ENCODE measurements around the gene ASXL2. TPM values are rescaled to one million over a fixed set of nuclear protein-coding genes. Genes with fewer than 3 reads are reported as not detected.

Gene ASXL2
- polyA plus RNA-seq, 2 donors, result 1.9 to 2.7 TPM

DNA sequence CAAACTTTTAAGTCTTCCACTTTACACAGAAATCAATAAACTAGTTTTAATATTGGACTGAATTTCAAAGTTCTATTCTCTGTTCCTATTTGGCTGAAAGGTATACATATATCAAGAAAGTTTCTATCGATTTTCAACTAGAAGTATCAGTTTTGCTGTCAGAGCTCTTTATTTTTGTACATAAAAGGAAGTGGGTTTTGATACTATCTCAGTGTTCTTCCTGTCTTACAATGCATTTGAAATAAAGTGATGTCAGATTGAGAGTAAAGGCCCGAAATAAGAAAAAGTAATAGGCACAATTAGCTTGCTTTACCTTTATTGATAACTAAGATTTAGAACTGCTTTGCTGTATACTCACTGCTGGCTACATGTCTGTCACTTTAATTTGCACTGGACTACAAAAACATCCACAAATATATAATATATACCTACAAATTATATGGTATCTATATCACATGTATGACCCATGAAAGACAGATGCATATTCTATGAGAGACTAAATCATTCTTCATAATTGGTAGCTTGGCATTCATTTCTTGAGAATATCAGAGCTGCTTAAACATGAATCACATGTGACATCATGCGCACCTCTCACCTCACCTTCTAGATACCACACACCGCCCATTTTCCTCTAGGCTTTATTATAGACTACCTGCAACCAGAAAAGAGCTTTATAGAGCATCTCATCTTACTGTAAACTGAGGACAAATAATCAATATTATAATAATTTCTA is 83.6 kb downstream of the ASXL2 start:
- H3K27me3 ChIP-seq (ENCODE audit: control insufficient read depth in 1 of 2, insufficient read depth in 2 of 2, low read length in 2 of 2), result no peaks in the 10 kb centered on the region
- H3K27ac ChIP-seq (ENCODE audit: low read depth in 2 of 2, low read length in 1 of 2), result no peak overlapping the region
- peaks cover 0 to 8% of the 10 kb centered on the region in 2 donors for H3K36me3 ChIP-seq (ENCODE audit: control insufficient read depth in 2 of 2, insufficient read depth in 2 of 2, low read length in 1 of 2)
- no peaks in the 10 kb centered on the region for H3K4me1 ChIP-seq (ENCODE audit: control insufficient read depth in 2 of 2, insufficient read depth in 2 of 2, low read length in 1 of 2)
- no peaks in the 10 kb centered on the region for H3K9me3 ChIP-seq (ENCODE audit: control insufficient read depth in 2 of 2, insufficient read depth in 1 of 2, low read depth in 1 of 2, low read length in 1 of 2)
- H3K4me3 ChIP-seq (ENCODE audit: low read depth in 1 of 2, low read length in 2 of 2), result no peak overlapping the region
- WGBS, 2 donors, result 78 to 79% methylated on average over 4 of the region's 4 CpGs

DNA sequence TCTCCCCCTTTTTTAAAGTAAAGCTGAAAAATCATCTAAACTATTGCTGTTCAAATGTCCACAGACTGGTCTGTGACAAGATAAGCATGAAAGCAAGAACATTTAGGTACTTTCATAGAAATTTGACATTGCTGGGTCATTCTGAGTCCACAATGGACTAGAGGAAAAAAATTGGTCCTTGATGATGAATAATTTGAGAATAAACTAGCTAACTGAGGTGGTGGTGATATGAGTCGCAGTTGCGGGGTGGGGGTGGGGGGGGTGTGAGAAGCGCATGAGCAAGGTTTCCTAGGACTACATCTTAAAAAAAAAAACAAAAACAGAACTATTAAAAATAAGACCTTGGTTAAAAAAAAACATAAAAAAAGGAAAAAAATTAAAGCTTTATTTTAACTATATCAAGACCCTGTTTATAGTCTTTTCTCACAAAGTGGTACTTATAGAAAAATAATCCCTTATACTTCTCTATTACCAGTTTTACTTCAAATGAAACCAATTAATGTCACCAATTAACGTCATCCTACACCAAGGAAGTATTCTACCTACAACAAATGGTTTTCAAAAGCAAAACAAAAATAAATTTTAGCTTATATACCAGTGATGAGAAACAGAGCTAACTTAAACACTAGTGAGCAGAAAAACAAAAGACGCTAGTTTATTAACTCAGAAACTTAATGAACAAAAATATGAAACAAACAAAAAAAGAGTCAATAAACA is 88.1 kb downstream of the ASXL2 start:
- no peaks in the 10 kb centered on the region for H3K9me3 ChIP-seq (ENCODE audit: control insufficient read depth in 2 of 2, insufficient read depth in 1 of 2, low read depth in 1 of 2, low read length in 1 of 2)
- no peak overlapping the region for H3K4me3 ChIP-seq (ENCODE audit: low read depth in 1 of 2, low read length in 2 of 2)
- peaks cover 0 to 3% of the 10 kb centered on the region in 2 donors for H3K36me3 ChIP-seq (ENCODE audit: control insufficient read depth in 2 of 2, insufficient read depth in 2 of 2, low read length in 1 of 2)
- H3K27ac ChIP-seq (ENCODE audit: low read depth in 2 of 2, low read length in 1 of 2), result no peak overlapping the region
- H3K27me3 ChIP-seq (ENCODE audit: control insufficient read depth in 1 of 2, insufficient read depth in 2 of 2, low read length in 2 of 2), result no peaks in the 10 kb centered on the region
- no peaks in the 10 kb centered on the region for H3K4me1 ChIP-seq (ENCODE audit: control insufficient read depth in 2 of 2, insufficient read depth in 2 of 2, low read length in 1 of 2)
- 89 to 90% methylated on average over 5 of the region's 5 CpGs for WGBS, 2 donors

DNA sequence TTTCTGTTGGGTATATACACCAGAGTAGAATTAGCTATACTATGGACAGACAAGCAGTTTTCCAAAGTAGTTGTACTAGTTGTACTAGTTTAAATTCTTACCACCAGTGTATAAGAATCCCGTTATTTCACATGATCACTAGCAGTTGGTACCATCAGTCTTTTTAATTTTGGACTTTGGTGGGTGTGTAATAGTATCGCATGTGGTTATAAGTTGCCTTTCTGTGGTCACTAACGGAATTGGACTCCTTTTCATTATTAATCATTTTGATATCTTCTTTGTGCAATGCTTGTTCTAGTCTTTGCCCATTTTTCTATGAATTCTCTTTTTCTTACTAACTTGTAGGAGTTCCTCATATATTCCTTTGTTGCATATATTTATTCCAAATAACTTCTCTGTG is 89.8 kb downstream of the ASXL2 start:
- 82 to 88% methylated on average over 3 of the region's 3 CpGs for WGBS, 2 donors
- no peak overlapping the region for H3K27ac ChIP-seq (ENCODE audit: low read depth in 2 of 2, low read length in 1 of 2)
- H3K27me3 ChIP-seq (ENCODE audit: control insufficient read depth in 1 of 2, insufficient read depth in 2 of 2, low read length in 2 of 2), result no peaks in the 10 kb centered on the region
- H3K36me3 ChIP-seq (ENCODE audit: control insufficient read depth in 2 of 2, insufficient read depth in 2 of 2, low read length in 1 of 2), result peaks cover 0 to 3% of the 10 kb centered on the region in 2 donors
- no peak overlapping the region for H3K4me3 ChIP-seq (ENCODE audit: low read depth in 1 of 2, low read length in 2 of 2)
- no peaks in the 10 kb centered on the region for H3K9me3 ChIP-seq (ENCODE audit: control insufficient read depth in 2 of 2, insufficient read depth in 1 of 2, low read depth in 1 of 2, low read length in 1 of 2)
- H3K4me1 ChIP-seq (ENCODE audit: control insufficient read depth in 2 of 2, insufficient read depth in 2 of 2, low read length in 1 of 2), result no peaks in the 10 kb centered on the region

GRCh38 chr2:25787020-25787419 is 91.3 kb downstream of the ASXL2 start:
- Histone ChIP-seq H3K27ac (ENCODE audit: low read depth in 2 of 2, low read length in 1 of 2) (no peak overlapping the region), H3K4me3 (ENCODE audit: low read depth in 1 of 2, low read length in 2 of 2) (no peak overlapping the region), H3K9me3 (ENCODE audit: control insufficient read depth in 2 of 2, insufficient read depth in 1 of 2, low read depth in 1 of 2, low read length in 1 of 2) (no peaks in the 10 kb centered on the region), H3K36me3 (ENCODE audit: control insufficient read depth in 2 of 2, insufficient read depth in 2 of 2, low read length in 1 of 2) (peaks cover 0 to 3% of the 10 kb centered on the region in 2 donors), H3K27me3 (ENCODE audit: control insufficient read depth in 1 of 2, insufficient read depth in 2 of 2, low read length in 2 of 2) (no peaks in the 10 kb centered on the region), H3K4me1 (ENCODE audit: control insufficient read depth in 2 of 2, insufficient read depth in 2 of 2, low read length in 1 of 2) (no peaks in the 10 kb centered on the region)
- 82 to 90% methylated on average over 2 of the region's 2 CpGs for WGBS, 2 donors

DNA sequence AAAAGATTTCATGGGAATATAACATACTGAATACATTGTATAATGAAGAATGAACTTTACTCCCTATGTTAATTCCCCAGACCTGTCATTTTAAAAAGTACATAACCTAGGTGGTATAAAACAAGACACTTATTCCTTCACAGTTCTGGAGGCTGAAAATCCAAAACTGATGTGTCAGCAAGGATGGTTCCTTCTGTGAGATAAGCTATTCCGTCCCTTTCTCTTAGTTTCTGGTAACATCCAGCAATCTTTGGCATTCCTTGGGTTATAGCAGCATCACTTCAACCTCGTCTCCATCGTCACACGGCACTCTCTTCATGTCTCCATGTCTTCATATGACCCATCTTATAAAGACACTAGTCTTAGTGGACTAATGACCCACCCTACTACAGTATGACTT is 93.9 kb downstream of the ASXL2 start:
- no peak overlapping the region for H3K27ac ChIP-seq (ENCODE audit: low read depth in 2 of 2, low read length in 1 of 2)
- 96 to 98% methylated on average over 4 of the region's 4 CpGs for WGBS, 2 donors
- H3K36me3 ChIP-seq (ENCODE audit: control insufficient read depth in 2 of 2, insufficient read depth in 2 of 2, low read length in 1 of 2), result peaks cover 0 to 3% of the 10 kb centered on the region in 2 donors
- H3K4me1 ChIP-seq (ENCODE audit: control insufficient read depth in 2 of 2, insufficient read depth in 2 of 2, low read length in 1 of 2), result no peaks in the 10 kb centered on the region
- no peak overlapping the region for H3K4me3 ChIP-seq (ENCODE audit: low read depth in 1 of 2, low read length in 2 of 2)
- H3K9me3 ChIP-seq (ENCODE audit: control insufficient read depth in 2 of 2, insufficient read depth in 1 of 2, low read depth in 1 of 2, low read length in 1 of 2), result no peaks in the 10 kb centered on the region
- no peaks in the 10 kb centered on the region for H3K27me3 ChIP-seq (ENCODE audit: control insufficient read depth in 1 of 2, insufficient read depth in 2 of 2, low read length in 2 of 2)

DNA sequence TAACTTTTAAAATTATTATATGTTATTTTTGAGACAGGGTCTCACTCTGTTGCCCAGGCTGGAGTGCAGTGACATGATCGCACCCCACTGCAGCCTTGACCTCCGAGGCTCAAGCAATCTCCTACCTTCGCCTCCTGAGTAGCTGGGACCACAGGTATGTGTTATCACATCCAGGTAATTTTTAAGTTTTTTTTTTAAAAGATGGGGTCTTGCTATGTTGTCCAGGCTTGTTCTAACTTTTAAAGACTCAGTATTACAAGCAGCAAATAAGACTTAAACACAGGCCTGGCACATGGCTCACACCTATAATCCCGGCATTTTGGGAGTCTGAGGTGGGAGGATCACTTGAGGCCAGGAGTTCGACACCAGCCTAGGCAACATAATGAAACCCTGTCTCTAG is 101.2 kb downstream of the ASXL2 start:
- Histone ChIP-seq H3K9me3 (ENCODE audit: control insufficient read depth in 2 of 2, insufficient read depth in 1 of 2, low read depth in 1 of 2, low read length in 1 of 2) (no peaks in the 10 kb centered on the region), H3K27me3 (ENCODE audit: control insufficient read depth in 1 of 2, insufficient read depth in 2 of 2, low read length in 2 of 2) (no peaks in the 10 kb centered on the region), H3K4me3 (ENCODE audit: low read depth in 1 of 2, low read length in 2 of 2) (no peak overlapping the region), H3K4me1 (ENCODE audit: control insufficient read depth in 2 of 2, insufficient read depth in 2 of 2, low read length in 1 of 2) (no peaks in the 10 kb centered on the region), H3K27ac (ENCODE audit: low read depth in 2 of 2, low read length in 1 of 2) (no peak overlapping the region), H3K36me3 (ENCODE audit: control insufficient read depth in 2 of 2, insufficient read depth in 2 of 2, low read length in 1 of 2) (no peaks in the 10 kb centered on the region)
- 97 to 100% methylated on average over 5 of the region's 5 CpGs for WGBS, 2 donors

- H3K27me3 ChIP-seq (ENCODE audit: control insufficient read depth in 1 of 2, insufficient read depth in 2 of 2, low read length in 2 of 2), result no peaks in the 10 kb centered on the region
- H3K27ac ChIP-seq (ENCODE audit: low read depth in 2 of 2, low read length in 1 of 2), result no peak overlapping the region
- no peaks in the 10 kb centered on the region for H3K4me1 ChIP-seq (ENCODE audit: control insufficient read depth in 2 of 2, insufficient read depth in 2 of 2, low read length in 1 of 2)
- H3K9me3 ChIP-seq (ENCODE audit: control insufficient read depth in 2 of 2, insufficient read depth in 1 of 2, low read depth in 1 of 2, low read length in 1 of 2), result no peaks in the 10 kb centered on the region
- peaks cover 0 to 2% of the 10 kb centered on the region in 2 donors for H3K36me3 ChIP-seq (ENCODE audit: control insufficient read depth in 2 of 2, insufficient read depth in 2 of 2, low read length in 1 of 2)
- no peak overlapping the region for H3K4me3 ChIP-seq (ENCODE audit: low read depth in 1 of 2, low read length in 2 of 2)
- WGBS, 2 donors, result 95 to 98% methylated on average over 4 of the region's 4 CpGs
Measured at GRCh38 chr2:25772078-25772477, 106.2 kb downstream of the ASXL2 start.

- no peaks in the 10 kb centered on the region for H3K36me3 ChIP-seq (ENCODE audit: control insufficient read depth in 2 of 2, insufficient read depth in 2 of 2, low read length in 1 of 2)
Measured at GRCh38 chr2:25763575-25763974, 114.7 kb downstream of the ASXL2 start.

DNA sequence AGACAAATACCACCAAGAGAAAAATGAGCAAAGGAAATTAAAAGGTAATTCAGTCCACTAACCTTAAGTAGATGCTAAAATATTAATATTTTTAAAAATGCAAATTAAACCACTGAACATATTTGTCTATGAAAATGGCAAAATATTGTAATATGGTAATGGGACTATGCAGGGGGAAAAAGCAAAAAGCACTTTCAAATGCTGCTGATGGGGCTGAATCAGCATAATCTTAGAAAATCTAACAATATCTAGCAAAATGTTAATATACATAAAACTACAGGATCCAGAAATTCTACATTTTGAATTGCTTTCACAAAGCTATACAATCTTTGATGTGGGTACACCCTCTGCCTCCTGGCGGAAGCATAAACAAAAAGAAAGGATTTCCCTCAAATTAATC is 118.0 kb downstream of the ASXL2 start:
- no peak overlapping the region for H3K4me3 ChIP-seq (ENCODE audit: low read depth in 1 of 2, low read length in 2 of 2)
- H3K36me3 ChIP-seq (ENCODE audit: control insufficient read depth in 2 of 2, insufficient read depth in 2 of 2, low read length in 1 of 2), result no peaks in the 10 kb centered on the region
- no peaks in the 10 kb centered on the region for H3K27me3 ChIP-seq (ENCODE audit: control insufficient read depth in 1 of 2, insufficient read depth in 2 of 2, low read length in 2 of 2)
- no peaks in the 10 kb centered on the region for H3K9me3 ChIP-seq (ENCODE audit: control insufficient read depth in 2 of 2, insufficient read depth in 1 of 2, low read depth in 1 of 2, low read length in 1 of 2)
- H3K4me1 ChIP-seq (ENCODE audit: control insufficient read depth in 2 of 2, insufficient read depth in 2 of 2, low read length in 1 of 2), result no peaks in the 10 kb centered on the region
- no peak overlapping the region for H3K27ac ChIP-seq (ENCODE audit: low read depth in 2 of 2, low read length in 1 of 2)
- WGBS, 2 donors, result 84 to 92% methylated on average over 1 of the region's 1 CpG

More at GRCh38 chr2:25763575-25763974, 114.7 kb downstream of the ASXL2 start:
- no peaks in the 10 kb centered on the region for H3K9me3 ChIP-seq (ENCODE audit: control insufficient read depth in 2 of 2, insufficient read depth in 1 of 2, low read depth in 1 of 2, low read length in 1 of 2)
- no peak overlapping the region for H3K27ac ChIP-seq (ENCODE audit: low read depth in 2 of 2, low read length in 1 of 2)
- WGBS, 2 donors, result 95 to 100% methylated on average over 1 of the region's 1 CpG
- no peaks in the 10 kb centered on the region for H3K27me3 ChIP-seq (ENCODE audit: control insufficient read depth in 1 of 2, insufficient read depth in 2 of 2, low read length in 2 of 2)
- no peak overlapping the region for H3K4me3 ChIP-seq (ENCODE audit: low read depth in 1 of 2, low read length in 2 of 2)
- H3K4me1 ChIP-seq (ENCODE audit: control insufficient read depth in 2 of 2, insufficient read depth in 2 of 2, low read length in 1 of 2), result no peaks in the 10 kb centered on the region

Data from esophagus (tissue), 2 donors.